HG02610 (cell line): ENCODE data around the gene ACER2.
"Not testable (repeated sequence)": the region's sequence is repeated elsewhere in the genome, so short reads cannot be mapped to it uniquely, and the experiment has no call there.

Experiments used
- ATAC-seq: cut with Tn5 transposase; IDR thresholded peaks from one replicate; pipeline ENCODE4 v1.9.1; 2021; ENCODE audit warnings: mild to moderate bottlenecking, moderate library complexity; ENCODE audit not compliant: unreplicated experiment

ACER2 gene

GRCh38 chr9:19408316-19408692 is 505 bp upstream of the ACER2 start:
- ATAC-seq, result no peak

GRCh38 chr9:19409401-19410194 is 789 bp downstream of the ACER2 start:
- peak; percentile 17 for ATAC-seq

GRCh38 chr9:19410195-19410503 is 1.3 kb downstream of the ACER2 start:
- no peak for ATAC-seq

- no peak for ATAC-seq
These were observed 1.8 kb downstream of the ACER2 start for GRCh38 chr9:19410594-19410993.

GRCh38 chr9:19411316-19411715 is 2.5 kb downstream of the ACER2 start:
- ATAC-seq, result no peak

DNA sequence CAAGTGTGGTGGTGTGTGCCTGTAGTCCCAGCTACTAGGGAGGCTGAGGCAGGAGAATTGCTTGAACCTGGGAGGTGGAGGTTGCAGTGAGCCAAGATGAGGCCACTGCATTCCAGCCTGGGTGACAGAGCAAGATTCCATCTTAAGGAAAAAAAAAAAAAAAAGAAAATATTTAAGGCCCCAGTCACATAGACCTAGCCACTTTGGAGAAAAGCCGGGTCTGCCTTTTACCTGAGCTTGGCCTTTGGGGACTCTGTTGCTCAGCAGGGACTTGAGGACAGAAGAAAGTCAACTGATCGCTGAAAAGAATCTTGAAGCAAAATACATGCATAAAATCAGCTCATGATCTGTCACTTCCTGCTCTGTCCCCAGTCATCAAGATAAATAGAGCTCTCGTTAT is 4.6 kb downstream of the ACER2 start:
- not testable (repeated sequence) for ATAC-seq

DNA sequence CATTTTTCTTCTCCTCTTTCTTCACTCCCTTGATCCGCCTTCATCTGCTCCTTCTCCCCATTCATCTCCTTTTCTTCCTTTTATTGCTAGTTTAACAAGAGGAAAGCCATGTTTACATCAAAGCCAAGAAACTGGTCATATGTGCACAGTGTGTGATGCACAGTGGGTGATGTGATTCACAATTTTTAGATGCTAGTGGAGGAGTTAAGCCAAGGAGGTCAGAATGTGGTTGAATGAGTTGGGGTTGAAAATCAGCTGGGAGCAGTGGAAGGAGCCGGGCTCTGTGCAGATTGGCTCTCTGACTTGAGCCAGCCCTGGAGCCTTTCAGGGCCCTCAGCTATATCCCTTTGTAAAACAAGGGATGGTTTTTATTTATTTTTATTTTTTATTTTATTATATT is 7.3 kb downstream of the ACER2 start:
- ATAC-seq, result no peak

DNA sequence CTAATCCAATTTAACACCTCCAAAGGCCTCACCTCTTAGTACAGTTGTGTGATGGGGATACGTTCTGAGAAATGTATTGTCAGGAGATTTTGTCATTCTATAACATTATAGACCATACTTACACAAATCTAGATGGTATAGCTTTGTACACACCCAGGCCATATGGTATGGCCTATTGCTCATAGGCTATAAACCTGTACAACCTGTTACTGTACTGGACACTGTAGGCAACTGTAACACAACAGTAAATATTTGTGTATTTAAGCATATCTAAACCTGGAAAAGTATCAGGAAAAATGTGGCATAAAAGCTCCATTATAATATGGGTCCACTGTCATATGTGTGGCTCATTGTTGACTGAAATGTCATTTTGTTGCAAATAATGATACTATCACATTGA is 12.1 kb downstream of the ACER2 start:
- no peak for ATAC-seq

DNA sequence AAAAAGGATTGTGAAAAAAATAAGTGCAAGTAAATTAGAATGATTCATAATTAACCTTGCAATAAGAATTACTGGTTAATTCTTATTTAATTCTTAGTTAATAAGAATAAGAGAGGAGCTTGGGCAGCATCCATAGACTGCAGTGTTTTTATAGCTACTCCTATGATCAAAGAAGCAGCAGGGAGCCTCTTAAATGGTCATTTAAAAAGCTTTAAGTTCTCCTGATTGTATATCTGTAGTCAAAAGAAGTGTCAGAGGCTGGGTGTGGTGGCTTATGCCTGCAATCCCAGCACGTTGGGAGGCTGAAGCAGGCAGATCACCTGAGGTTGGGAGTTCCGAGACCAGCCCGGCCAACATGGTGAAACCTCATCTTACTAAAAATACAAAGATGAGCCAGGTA is 14.4 kb downstream of the ACER2 start:
- no peak for ATAC-seq

- ATAC-seq, result peak; percentile 57
These were observed 15.5 kb downstream of the ACER2 start for GRCh38 chr9:19424176-19424779.

- no peak for ATAC-seq
These were observed 20.8 kb downstream of the ACER2 start for GRCh38 chr9:19429595-19429994.

- ATAC-seq, result no peak
These were observed 21.5 kb downstream of the ACER2 start for GRCh38 chr9:19430201-19430760.

DNA sequence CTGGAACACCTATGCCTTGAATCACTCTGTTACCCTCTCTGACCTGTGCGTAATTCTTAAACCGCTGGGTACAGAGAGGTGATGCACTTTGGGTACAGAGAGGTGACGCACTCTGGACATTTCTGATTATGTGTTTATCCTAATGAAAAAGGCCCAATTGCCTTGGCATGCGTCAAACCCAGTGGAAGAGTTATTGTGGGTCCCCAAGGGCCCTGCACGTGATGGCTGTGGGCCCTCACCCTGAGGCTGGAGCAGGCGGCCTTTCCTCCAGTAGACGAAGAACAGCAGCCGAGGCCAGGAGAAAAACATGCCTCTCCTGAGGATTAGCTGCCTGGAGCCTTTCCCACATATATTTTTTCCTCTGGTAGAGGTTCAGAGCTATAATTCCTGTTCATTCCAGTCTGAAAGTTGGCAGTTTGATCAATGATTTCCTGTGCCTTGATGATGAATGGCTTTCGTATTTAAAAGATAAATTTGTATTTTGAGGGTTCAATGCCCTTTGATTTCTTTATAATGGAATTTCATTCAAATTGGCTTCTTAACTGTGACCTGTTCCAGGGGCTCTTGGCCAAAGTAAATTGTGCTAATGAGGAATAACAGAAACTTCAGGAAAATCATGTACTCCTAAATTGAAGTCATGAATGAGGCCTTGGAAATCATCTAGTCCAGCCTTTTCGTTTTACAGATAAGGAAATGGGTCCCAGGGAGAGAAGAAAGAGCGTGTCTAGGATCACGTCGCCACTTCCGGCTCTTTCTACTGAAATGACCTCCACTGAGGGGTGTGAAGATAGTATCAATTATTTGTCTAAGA is 22.8 kb downstream of the ACER2 start:
- ATAC-seq, result no peak

DNA sequence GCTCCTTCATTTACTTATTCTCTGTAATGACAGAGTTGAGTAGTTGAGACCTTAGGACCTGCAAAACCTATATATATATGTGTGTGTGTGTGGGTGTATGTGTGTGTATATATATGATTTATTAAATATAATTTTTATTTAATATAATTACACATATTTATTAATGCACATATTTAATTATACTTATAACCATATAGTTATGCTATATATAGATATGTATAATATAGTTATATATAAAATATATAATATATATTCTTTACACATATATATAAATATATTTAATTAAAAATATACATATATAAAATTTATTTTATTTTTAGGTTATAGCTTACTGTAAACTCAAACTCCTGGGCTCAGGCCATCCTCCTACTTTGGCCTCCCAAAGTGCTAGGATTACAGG is 23.7 kb downstream of the ACER2 start:
- ATAC-seq, result no peak

DNA sequence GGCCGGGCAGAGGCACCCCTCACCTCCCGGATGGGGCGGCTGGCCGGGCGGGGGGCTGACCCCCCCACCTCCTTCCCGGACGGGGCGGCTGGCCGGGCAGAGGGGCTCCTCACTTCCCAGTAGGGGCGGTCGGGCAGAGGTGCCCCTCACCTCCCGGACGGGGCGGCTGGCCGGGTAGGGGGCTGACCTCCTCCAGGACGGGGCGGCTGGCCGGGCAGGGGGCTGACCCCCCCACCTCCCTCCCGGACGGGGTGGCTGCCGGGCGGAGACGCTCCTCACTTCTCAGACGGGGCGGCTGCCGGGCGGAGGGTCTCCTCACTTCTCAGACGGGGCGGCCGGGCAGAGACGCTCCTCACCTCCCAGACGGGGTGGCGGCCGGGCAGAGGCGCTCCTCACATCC is 24.9 kb downstream of the ACER2 start:
- not testable (repeated sequence) for ATAC-seq

GRCh38 chr9:19440376-19440775 is 31.6 kb downstream of the ACER2 start:
- no peak for ATAC-seq

GRCh38 chr9:19440823-19441580 is 32.2 kb downstream of the ACER2 start:
- peak; percentile 4 for ATAC-seq

- peak; percentile 87 for ATAC-seq
These were observed 32.9 kb downstream of the ACER2 start for GRCh38 chr9:19441730-19442129.

DNA sequence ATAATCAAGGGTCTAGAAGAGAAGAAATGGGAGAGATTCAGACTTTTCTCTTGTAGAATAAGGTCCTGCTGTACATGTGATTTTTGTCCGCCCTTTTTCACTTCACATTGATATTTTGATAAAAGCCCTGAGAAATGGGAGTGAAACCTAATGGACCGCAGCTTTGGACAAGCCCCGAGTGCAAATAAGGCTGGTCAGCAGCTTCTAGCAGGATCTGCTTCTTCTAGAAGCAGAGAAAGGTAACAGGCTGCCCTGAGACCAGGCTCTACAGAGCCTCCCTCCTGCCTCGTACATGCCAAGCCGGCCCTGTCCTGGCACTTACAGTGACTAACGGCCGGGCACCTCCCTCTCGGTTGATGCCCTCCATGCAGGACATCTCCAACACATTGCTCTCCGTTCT is 33.4 kb downstream of the ACER2 start:
- no peak for ATAC-seq

- no peak for ATAC-seq
These were observed 36.6 kb downstream of the ACER2 start for GRCh38 chr9:19445452-19445851.

DNA sequence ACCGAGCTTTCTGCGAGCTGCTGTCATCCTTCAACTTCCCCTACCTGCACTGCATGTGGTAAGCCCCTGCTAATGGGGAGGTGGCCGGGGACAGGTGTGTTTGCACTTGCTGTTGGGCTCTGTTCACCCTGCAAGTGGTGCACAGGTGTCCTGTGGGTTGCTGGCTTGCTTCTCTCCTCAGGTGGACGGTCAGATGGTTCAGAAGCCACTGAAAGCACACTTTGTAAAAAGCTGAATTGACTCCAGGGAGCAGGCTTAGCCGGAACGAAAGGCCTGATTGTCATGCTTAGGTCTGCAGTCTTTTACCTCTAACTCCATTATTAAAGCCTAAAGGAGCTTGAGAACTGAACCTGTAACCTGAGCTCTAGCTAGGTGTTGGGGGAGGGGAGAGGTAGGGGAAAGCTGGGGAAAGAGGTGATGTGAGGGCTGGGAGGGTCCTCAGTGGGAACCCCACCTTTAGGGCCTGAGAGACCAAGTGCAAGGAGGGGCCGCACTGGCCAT is 37.6 kb downstream of the ACER2 start:
- ATAC-seq, result no peak
